Endothelial cell of umbilical vein (primary cell): ENCODE results near the gene DNAI2. TPM values are rescaled to one million over a fixed set of nuclear protein-coding genes. Genes with fewer than 3 reads are reported as not detected.

ENCODE experiments used
- BruUV-seq: library from RNA; stranded (reverse); fragments of 400-500 nt; replicated peaks from 2 replicates; lab custom pipeline; 2021; lab: Mats Ljungman, UMichigan
- CTCF ChIA-PET: fragments of 300-600, 350-600 bp; sonication (Branson Sonifier 250); formaldehyde crosslinking; loops from one replicate; lab custom pipeline; 2021; ENCODE audit warnings: antibody characterized with exemption, inconsistent platforms; lab: Charles Lee
- POLR2A ChIA-PET: fragments of 300-600, 350-600 bp; sonication (Branson Sonifier 250); formaldehyde crosslinking; loops from one replicate; lab custom pipeline; 2021; ENCODE audit warnings: antibody characterized with exemption, inconsistent platforms; lab: Charles Lee
- DNase-seq: peaks from one replicate; pipeline ENCODE4 v3.0.0-alpha.2; 2011; ENCODE audit warnings: low read depth, low spot score
- FAIRE-seq: peaks from 2 replicates; lab custom pipeline; 2011; peaks lifted over from hg19 to GRCh38; lab: Jason Lieb, UNC
- H2AFZ ChIP-seq: 2 replicates; pipeline ENCODE4 v1.6.0; 2012; ENCODE audit warnings: low read depth, low read length, control low read depth, inconsistent platforms
- H3K27ac ChIP-seq: 2 replicates; pipeline ENCODE4 v1.5.1; 2011; ENCODE audit warnings: low read depth, mild to moderate bottlenecking, control low read depth, low read length, moderate library complexity; ENCODE audit not compliant: insufficient read depth
- H3K27me3 ChIP-seq, 2 experiments: 2 replicates each; pipeline versions ENCODE4 v1.6.0 to v1.6.1; 2011; ENCODE audit warnings: low read length in 2 of 2, mixed read lengths in 1 of 2; ENCODE audit not compliant: control insufficient read depth in 2 of 2, insufficient read depth in 2 of 2
- H3K36me3 ChIP-seq, 2 experiments: 2 replicates in 1 of 2; 3 replicates in 1 of 2; pipeline ENCODE4 v1.5.1; 2011; ENCODE audit warnings: low read length in 2 of 2, mild to moderate bottlenecking in 1 of 2, moderate library complexity in 1 of 2; ENCODE audit not compliant: control insufficient read depth in 2 of 2, insufficient read depth in 2 of 2; ENCODE audit errors: extremely low read depth in 1 of 2
- H3K4me1 ChIP-seq: 3 replicates; pipeline ENCODE4 v1.5.1; 2011; ENCODE audit warnings: mild to moderate bottlenecking, low read length; ENCODE audit not compliant: control insufficient read depth, insufficient read depth; ENCODE audit errors: extremely low read depth
- H3K4me2 ChIP-seq: 2 replicates; pipeline ENCODE4 v1.6.1; 2011; ENCODE audit warnings: low read length, control low read depth, mixed read lengths; ENCODE audit not compliant: insufficient read depth
- H3K4me3 ChIP-seq, 3 experiments: fragments of 200-600 bp in 1 of 3; sonication (generic), shearing (Covaris generic) in 1 of 3; replicated peaks in 1 of 3; 2 replicates each; pipeline ENCODE4 v1.5.1; 2011 to 2016; ENCODE audit warnings: control low read depth in 3 of 3, low read length in 3 of 3, mild to moderate bottlenecking in 2 of 3, inconsistent platforms in 1 of 3, low read depth in 1 of 3, moderate library complexity in 1 of 3; ENCODE audit not compliant: insufficient read depth in 1 of 3
- H3K79me2 ChIP-seq: 2 replicates; pipeline ENCODE4 v1.6.0; 2012; ENCODE audit warnings: low read length, inconsistent platforms; ENCODE audit not compliant: control insufficient read depth, insufficient read depth
- H3K9ac ChIP-seq: replicated peaks from 2 replicates; pipeline ENCODE3; 2011; ENCODE audit warnings: low read length, control low read depth; ENCODE audit not compliant: insufficient read depth; ENCODE audit errors: extremely low read depth
- H3K9me1 ChIP-seq: replicated peaks from 3 replicates; pipeline ENCODE4 v1.6.0; 2011; ENCODE audit warnings: mild to moderate bottlenecking, low read length; ENCODE audit not compliant: control insufficient read depth, insufficient read depth; ENCODE audit errors: extremely low read depth
- H3K9me3 ChIP-seq: replicated peaks from 2 replicates; pipeline ENCODE4 v1.5.1; 2012; ENCODE audit warnings: low read length, inconsistent platforms; ENCODE audit not compliant: control insufficient read depth, insufficient read depth
- H4K20me1 ChIP-seq: replicated peaks from 2 replicates; pipeline ENCODE3; 2011; ENCODE audit warnings: mild to moderate bottlenecking, low read length; ENCODE audit not compliant: control insufficient read depth, insufficient read depth; ENCODE audit errors: extremely low read depth
- CTCF ChIP-seq, 2 donors: IDR thresholded peaks; 1 replicate in 1 of 2; 2 replicates in 1 of 2; pipeline ENCODE4 v1.5.1; 2011; ENCODE audit warnings: low read length in 2 of 2, mild to moderate bottlenecking in 2 of 2, moderate library complexity in 2 of 2, control low read depth in 1 of 2, inconsistent platforms in 1 of 2, low read depth in 1 of 2; ENCODE audit not compliant: insufficient read depth in 1 of 2; ENCODE audit errors: extremely low read depth in 1 of 2
- EZH2 ChIP-seq: IDR thresholded peaks from 2 replicates; pipeline ENCODE4 v1.6.1; 2012; ENCODE audit warnings: borderline replicate concordance, low read depth, mild to moderate bottlenecking, moderate library complexity, low read length, inconsistent platforms; ENCODE audit not compliant: severe bottlenecking
- FOS ChIP-seq: IDR thresholded peaks from 2 replicates; pipeline ENCODE4 v1.6.1; 2011; ENCODE audit warnings: mild to moderate bottlenecking, low read length, moderate library complexity, borderline replicate concordance; ENCODE audit not compliant: insufficient read depth
- GATA2 ChIP-seq: IDR thresholded peaks from 2 replicates; pipeline ENCODE4 v1.7.0; 2011; ENCODE audit warnings: low read depth, mild to moderate bottlenecking, moderate library complexity, mixed read lengths, low read length; ENCODE audit not compliant: insufficient read length, insufficient read depth
- JUN ChIP-seq: IDR thresholded peaks from 2 replicates; pipeline ENCODE4 v1.6.1; 2011; ENCODE audit warnings: borderline replicate concordance, low read depth; ENCODE audit not compliant: insufficient read length, insufficient read depth
- MYC ChIP-seq: IDR thresholded peaks from one replicate; pipeline ENCODE4 v1.6.1; 2011; ENCODE audit warnings: mild to moderate bottlenecking, low read depth, low read length
- POLR2A ChIP-seq: IDR thresholded peaks from 2 replicates; pipeline ENCODE4 v1.6.1; 2012; ENCODE audit warnings: low read depth, mild to moderate bottlenecking, control low read depth, low read length
- POLR2AphosphoS5 ChIP-seq: IDR thresholded peaks from 2 replicates; pipeline ENCODE4 v1.6.1; 2012; ENCODE audit warnings: low read depth, mild to moderate bottlenecking, control low read depth, low read length, moderate library complexity; ENCODE audit not compliant: insufficient read depth
- dilution Hi-C: fragments of 300-500 bp; cut with MboI; formaldehyde crosslinking; loops from one replicate; pipeline ENCODE4 v1.15.0; 2019; ENCODE audit warnings: low sequenced_read_pairs; ENCODE audit not compliant: extremely low pct_ligation_motif_present
- intact Hi-C: fragments of 100-400 bp; cut with micrococcal nuclease; formaldehyde crosslinking; loops from one replicate; pipeline ENCODE4 v1.10.0; 2022
- polyA plus RNA-seq, 4 experiments: library from polyadenylated mRNA; depleted of rRNA in 3 of 4; stranded (reverse) in 3 of 4; unstranded in 1 of 4; fragments of >200 nt; gene quantifications; 2 replicates each; pipeline versions ENCODE4 v1.2.1 to v1.2.3, GENCODE V29; 2011 to 2012; ENCODE audit warnings: missing spikeins in 1 of 4
- total RNA-seq: library from RNA; stranded (reverse); gene quantifications from 2 replicates; pipeline ENCODE4 v1.2.3, GENCODE V29; 2021
- TF ChIP-seq, protein P1 (sequence below): IDR thresholded peaks from 2 replicates; pipeline ENCODE4 v1.6.1; 2011; ENCODE audit not compliant: insufficient read depth, insufficient read length

Gene DNAI2
- total and polyA plus RNA-seq, 2 donors (not counting 3 experiments of a cell fraction or from before 2014, with no cell fraction given) = not detected

DNA sequence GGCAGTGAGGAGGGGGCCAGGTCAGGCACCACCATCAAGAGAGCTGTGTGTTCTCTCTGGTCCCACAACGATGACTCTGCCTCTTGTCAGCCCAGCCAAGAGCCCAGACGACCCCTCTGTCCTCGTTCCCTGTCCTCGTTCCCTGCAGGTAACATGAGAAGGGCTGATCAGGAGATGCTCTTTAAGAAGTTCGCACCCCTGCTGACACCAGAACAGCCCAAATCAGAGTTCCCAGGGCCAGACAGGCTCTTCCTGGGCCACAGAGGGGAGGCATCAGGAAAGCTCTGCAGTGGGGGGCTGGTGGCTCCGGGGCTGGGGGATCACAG lies 13.5 kb upstream of the DNAI2 start:
- no peak overlapping the region for H3K4me2 ChIP-seq
- intact Hi-C loops (no loop called here), dilution Hi-C loops (no loop called here)
- TF ChIP-seq EZH2 (no peak), CTCF (IDR thresholded peaks at IDR 0.05; ENCODE audit: extremely low read depth in 1 of 2, insufficient read depth in 1 of 2, low read depth in 1 of 2, low read length in 2 of 2) (no peak), POLR2A (no peak), POLR2AphosphoS5 (no peak), FOS (no peak), GATA2 (no peak), MYC (no peak), JUN (no peak)
- TF ChIP-seq, protein P1, sequence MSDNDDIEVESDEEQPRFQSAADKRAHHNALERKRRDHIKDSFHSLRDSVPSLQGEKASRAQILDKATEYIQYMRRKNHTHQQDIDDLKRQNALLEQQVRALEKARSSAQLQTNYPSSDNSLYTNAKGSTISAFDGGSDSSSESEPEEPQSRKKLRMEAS = no peak
- H3K27me3 ChIP-seq = no peaks in the 10 kb centered on the region
- no peak overlapping the region for H3K4me3 ChIP-seq
- H3K9me3 ChIP-seq = no peaks in the 10 kb centered on the region
- no peak overlapping the region for H2AFZ ChIP-seq
- no peak overlapping the region for H3K27ac ChIP-seq
- H3K9me1 ChIP-seq = no peaks in the 10 kb centered on the region
- H4K20me1 ChIP-seq = no peaks in the 10 kb centered on the region
- H3K36me3 ChIP-seq = no peaks in the 10 kb centered on the region
- H3K79me2 ChIP-seq = no peaks in the 10 kb centered on the region
- no peak overlapping the region for H3K9ac ChIP-seq
- ChIA-PET POLR2A (no interaction called here), CTCF (no interaction called here)
- no peaks in the 10 kb centered on the region for H3K4me1 ChIP-seq
- no peak for FAIRE-seq
- BruUV-seq = no TSS peak
- no peak for DNase-seq
